Superior temporal gyrus (tissue), 1 donor: ENCODE measurements around the gene OR13C5.
"Not testable (repeated sequence)": the region's sequence is repeated elsewhere in the genome, so short reads cannot be mapped to it uniquely, and the experiment has no call there.

ENCODE experiments used
- DNase-seq: peaks from one replicate; pipeline ENCODE4 v3.0.0-alpha.2; 2016; ENCODE audit errors: extremely low spot score

The OR13C5 gene, protein sequence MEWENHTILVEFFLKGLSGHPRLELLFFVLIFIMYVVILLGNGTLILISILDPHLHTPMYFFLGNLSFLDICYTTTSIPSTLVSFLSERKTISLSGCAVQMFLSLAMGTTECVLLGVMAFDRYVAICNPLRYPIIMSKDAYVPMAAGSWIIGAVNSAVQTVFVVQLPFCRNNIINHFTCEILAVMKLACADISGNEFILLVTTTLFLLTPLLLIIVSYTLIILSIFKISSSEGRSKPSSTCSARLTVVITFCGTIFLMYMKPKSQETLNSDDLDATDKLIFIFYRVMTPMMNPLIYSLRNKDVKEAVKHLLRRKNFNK

DNA sequence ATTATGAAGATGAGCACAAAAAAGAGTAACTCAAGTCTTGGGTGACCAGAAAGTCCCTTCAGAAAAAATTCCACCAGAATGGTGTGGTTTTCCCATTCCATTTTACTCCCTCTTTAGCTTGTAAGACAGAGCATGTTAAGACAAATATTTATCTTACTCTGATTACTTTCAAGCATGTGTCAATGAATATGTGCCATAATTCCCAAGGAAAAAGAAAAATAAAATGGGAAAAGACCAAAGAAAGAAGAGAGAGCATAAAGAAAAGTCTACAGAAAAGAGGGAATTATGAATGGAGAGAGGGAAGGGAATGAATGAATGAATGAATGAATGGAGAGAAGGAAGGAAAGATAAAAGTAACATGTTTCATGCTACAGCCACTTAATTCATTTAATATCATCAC, at the start of gene OR13C5:
Gene OR13C5, minus strand, starts transcription at position 101 of the 400 bp plus-strand sequence. Its CDS starts 0 bp downstream, at position 101.
- DNase-seq = not testable (repeated sequence)

DNA sequence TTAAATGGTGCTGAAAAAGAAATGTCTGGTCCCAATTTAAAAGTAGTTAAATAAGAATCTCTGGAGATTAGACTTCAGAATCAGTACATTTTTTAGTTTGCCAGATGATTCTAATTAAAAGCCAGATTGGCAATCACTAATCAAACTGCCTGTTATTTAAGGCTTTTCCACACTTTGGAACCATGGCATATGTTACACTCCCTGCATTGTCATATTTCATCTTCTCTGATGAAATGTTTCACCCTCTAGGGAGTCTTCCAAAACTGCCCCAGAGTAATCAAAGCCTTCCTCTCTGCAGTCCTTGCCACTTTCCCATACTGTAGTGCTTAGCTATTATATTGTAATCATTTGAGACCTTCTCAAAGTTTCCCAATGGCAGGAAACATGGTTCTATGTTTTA, 36.2 kb upstream of the OR13C5 start:
- no peak for DNase-seq

DNA sequence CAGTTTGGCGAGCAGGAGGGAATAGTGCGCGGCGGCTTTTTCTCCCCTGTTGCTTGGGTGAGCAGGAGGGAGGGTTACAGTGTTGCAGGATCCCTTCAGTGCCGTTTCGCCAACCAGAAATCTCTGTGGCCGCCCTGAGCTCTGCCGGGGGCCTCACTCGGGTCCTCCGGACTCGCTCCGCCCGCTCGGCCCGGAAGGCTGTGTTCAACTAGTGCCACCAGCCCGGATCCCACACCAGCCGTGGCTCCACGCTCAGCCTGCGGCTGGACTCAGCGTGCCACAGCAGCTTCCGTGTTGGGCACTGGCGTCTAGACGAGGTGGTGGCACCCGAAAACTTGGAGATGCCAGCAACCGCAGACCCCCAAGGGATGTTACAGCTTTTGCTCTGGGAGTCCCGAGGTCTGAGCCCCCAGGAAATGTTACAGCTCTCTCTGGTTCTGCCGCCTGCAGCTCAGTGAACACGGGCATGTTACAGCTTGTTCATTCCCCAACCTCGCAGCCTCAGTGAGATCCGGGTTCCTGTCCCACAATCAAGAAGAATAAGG, 34.8 kb upstream of the OR13C5 start:
- no peak for DNase-seq

DNA sequence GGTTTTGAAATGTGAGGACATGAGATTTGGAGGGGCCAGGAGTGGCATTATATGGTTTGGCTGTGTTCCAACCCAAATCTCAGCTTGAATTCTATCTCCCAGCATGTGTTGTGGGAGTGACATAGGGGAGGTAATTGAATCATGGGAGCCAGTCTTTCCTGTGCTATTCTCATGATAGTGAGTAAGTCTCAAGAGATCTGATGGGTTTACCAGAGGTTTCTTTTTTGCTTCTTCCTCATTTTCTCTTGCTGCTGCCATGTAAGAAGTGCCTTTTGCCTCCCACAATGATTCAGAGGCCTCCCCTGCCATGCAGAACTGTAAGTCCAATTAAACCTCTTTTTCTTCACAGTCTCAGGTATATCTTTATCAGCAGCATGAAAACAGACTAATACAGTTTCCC, 26.8 kb upstream of the OR13C5 start:
- not testable (repeated sequence) for DNase-seq

DNA sequence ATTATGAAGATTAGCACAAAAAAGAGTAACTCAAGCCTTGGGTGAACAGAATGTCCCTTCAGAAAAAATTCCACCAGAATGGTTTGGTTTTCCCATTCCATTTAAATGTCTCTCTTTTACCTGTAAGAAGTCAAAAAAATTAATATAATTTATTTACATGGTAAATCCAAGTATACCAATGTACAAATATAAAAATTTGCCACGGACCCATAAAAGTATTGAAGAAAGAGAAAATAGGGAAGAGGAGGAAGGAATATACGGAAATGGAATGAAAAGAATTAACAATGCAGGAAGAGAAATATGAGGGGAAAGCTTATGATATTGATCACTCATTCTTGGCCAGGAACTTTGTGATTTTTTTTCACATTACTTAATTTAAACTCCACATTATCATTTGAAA, 18.9 kb upstream of the OR13C5 start, which contains the start of gene OR13C9:
Gene OR13C9, minus strand, starts transcription at position 101 of the 400 bp plus-strand sequence. Its CDS starts 0 bp downstream, at position 101.
- DNase-seq = no peak

DNA sequence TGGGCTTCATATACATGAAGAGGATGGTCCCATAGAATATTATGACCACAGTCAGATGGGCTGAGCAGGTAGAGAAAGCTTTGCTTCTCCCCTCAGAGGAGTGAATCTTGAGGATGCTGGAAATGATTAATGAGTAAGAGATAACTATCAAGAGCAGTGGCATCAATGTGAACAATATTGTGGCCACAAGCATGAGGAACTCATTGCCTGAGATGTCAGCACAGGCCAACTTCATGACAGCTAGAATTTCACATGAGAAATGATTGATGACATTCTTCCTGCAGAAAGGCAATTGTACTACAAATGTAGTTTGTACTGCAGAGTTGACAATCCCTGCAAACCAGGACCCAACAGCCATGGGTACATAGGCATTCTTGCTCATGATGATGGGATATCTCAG, 18.2 kb upstream of the OR13C5 start:
- no peak for DNase-seq

DNA sequence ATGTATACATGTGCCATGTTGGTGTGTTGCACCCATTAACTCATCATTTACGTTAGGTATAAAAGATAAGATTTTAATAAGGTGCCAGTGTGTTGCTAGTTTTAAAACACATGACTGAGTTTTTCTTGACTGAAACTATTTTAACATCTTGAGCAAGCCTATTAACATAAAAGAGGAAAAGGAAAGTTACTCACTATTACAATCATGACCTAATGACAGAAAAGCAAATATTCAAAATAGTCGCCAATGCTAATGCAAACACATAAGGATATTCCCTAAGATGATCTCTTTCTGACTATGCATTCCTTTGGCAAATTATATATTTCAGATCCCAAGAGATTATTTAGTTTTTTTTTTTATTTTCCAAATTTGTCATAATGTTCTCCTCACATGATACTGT, 12.0 kb upstream of the OR13C5 start:
- DNase-seq = no peak

DNA sequence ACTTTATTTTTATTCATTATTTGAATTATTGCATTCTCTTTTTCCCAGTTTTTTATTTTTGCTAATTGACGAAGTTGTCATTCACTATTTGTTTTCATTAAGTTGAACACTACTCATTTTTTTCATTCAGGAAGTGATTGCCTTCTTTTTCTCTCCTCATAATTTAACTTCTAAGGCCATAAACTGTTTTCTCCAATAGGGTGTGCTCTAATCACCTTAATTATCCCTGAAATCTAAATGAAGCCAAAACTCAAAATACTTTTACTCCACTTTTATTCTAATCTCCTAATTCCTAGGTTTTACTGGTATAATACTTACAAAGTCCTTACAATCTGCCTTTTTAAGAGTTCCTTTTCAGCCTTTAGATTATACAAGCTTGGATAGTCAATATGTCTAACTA, 9.1 kb upstream of the OR13C5 start:
- DNase-seq = no peak

DNA sequence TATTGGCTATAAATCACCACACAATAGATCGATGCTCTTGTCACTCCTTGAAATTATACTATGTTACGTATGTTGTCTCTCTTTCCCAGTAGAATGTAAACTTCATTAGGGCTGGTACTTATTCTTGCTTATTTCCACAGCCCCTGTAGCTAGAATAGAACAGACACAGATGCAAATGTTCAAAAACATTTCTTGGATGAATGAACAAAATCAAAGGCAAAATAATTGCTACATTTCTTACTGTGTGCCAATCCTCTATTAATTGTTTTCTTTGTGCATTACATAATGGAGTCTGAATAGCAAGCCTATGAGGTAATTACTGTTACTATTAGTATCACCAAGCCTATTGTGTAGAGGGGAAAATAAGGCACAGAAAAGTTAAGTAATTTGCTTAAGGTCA, 6.9 kb upstream of the OR13C5 start:
- no peak for DNase-seq

DNA sequence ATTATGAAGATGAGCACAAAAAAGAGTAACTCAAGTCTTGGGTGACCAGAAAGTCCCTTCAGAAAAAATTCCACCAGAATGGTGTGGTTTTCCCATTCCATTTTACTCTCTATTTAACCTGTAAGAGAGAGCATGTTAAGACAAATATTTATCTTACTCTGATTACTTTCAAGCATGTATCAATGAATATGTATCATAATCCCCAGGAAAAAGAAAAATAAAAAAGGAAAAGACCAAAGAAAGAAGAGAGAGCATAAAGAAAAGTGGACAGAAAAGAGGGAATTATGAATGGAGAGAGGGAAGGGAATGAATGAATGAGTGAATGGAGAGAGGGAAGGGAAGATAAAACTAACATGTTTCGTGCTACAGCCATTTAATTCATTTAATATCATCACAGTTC, 6.3 kb upstream of the OR13C5 start, which contains the start of gene OR13C2:
Gene OR13C2, minus strand, starts transcription at position 101 of the 400 bp plus-strand sequence. Its CDS starts 0 bp downstream, at position 101.
- not testable (repeated sequence) for DNase-seq

DNA sequence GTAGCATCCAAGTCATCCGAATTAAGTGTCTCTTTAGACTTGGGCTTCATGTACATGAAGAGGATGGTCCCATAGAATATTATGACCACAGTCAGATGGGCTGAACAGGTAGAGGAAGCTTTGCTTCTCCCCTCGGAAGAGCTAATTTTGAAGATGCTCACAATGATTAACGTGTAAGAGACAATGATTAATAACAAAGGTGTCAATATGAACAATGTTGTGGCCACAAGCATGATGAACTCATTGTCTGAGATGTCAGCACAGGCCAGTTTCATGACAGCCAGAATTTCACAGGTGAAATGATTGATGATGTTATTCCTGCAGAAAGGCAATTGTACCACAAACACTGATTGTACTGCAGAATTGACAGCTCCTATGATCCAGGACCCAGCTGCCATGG, 5.6 kb upstream of the OR13C5 start:
- DNase-seq = no peak

DNA sequence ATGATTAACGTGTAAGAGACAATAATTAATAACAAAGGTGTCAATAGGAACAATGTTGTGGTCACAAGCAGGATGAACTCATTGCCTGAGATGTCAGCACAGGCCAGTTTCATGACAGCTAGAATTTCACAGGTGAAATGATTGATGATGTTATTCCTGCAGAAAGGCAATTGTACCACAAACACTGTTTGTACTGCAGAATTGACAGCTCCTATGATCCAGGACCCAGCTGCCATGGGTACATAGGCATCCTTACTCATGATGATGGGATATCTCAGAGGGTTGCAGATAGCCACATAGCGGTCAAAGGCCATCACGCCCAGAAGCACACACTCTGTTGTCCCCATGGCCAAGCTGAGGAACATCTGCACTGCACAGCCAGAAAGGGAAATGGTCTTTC, 464 bp downstream of the OR13C5 start:
- DNase-seq = not testable (repeated sequence)

DNA sequence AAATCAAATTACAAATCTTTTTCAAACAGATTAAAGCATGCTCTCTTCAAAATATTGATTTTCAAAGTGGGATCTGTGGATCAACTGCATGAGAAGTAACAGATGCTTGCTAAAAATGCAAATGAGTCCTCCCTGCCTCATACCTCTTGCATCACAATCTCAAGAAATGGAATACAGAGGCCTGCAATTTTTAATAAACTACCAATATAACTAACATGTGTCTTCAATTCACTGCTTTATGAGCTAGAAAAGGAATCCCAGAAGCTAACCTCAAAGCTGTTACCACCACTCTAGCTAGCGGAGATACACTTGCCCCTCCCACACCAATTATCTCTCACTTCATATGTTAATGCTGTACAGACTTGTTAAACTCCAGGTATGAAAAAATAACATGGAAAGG, 9.6 kb downstream of the OR13C5 start:
- no peak for DNase-seq

DNA sequence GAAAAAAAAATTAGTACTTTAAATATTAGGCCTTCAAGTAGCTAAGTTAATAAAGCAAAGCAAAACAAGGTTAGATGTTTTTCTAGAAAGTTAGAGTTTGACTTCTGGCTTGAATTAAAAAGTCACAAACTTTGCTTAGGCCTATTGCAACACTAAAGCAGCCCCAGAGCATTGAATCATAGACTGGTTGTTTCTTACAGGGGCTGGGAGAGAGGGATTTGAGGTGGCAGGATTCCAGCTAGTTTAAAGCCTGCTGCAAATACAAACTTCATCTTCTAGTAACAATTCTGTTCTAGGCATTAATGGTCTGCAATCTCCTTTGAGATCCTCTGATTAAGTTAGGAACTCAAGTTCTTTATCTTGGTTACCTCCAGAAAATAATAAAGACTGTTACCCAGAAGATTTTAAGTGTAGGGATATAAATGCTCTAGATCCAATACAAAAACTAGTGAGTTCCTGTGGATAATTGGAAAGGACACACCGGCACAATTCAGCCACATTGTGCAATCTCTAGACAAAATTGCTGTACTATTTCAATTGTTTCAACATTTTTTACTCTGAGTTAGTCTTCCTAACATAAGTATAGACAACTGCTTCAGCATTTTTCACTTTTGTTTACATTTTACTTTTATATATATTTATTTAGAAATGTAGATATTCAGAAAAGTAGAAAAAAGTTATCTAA, 12.6 kb downstream of the OR13C5 start:
- no peak for DNase-seq

DNA sequence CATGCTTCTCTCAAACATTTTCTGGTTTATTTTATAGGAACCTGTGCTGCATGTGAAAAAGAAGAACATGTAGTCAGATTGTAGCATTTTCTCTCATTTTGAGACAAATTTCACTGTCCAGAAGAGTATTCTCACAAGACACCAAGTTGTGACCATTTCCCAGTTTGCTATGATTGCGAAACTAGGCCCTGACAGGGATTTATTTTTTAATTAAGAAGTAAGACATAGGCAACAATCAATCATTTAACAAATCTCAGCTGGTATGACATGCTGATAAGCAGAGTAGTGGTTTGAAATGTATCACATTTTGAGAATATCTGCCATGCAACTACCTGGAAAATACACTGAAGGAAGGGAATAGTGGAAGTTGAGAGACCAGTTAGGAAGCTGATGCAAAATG, 18.7 kb downstream of the OR13C5 start:
- DNase-seq = no peak

DNA sequence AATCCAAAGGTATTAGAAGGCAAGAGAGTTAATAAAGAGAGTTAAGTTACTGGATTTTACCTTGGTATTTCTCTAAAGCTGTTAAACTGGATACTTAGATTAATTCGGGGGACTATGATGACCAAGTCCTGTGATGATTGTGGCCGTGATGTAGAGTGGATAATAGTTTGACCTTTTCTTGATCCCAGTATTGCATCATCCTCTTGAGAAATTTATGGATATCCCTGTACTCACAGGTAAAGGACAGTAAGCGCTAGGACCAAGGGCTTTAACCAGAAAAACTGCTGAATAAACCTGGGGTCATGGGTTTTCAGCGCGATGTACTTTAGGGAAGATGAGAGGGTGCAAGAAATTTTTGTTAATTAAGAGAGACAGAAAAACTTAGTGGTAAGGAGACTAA, 21.9 kb downstream of the OR13C5 start:
- DNase-seq = no peak

DNA sequence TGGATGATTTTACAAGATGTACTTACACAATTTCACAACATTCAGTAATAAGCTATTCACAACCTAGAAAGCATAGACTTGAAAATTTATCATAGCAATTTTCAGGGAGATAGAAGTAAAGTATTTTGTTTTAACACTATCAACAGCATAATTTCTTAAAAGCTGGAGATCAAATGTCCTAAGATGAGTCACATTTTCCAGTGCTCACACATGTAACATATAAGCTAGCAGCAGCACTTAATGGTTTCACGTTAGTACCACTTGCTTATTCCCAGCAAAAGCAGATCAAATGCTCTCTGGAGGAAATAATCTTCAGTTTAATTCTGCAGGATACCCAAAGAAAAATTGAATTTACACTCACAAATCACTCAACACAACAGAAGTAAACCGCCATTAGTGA, 23.8 kb downstream of the OR13C5 start:
- DNase-seq = no peak

DNA sequence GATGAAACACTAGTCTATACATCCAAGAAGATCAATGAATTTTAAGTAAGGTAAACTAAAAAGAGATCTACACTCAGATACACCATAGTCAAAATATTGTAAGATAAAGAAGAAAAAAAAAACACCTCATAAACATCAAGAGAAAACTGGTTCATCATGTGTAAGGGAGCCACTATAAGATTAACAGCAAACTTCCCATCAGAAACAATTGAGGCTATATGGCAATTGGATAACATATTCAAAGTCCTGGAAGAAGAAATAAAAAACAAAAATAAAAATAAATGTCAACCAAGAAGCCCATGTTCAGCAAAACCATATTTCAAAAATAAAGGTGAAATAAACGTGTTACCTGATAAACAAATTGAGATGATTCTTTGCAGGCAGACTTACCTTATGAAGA, 26.6 kb downstream of the OR13C5 start:
- DNase-seq = no peak

DNA sequence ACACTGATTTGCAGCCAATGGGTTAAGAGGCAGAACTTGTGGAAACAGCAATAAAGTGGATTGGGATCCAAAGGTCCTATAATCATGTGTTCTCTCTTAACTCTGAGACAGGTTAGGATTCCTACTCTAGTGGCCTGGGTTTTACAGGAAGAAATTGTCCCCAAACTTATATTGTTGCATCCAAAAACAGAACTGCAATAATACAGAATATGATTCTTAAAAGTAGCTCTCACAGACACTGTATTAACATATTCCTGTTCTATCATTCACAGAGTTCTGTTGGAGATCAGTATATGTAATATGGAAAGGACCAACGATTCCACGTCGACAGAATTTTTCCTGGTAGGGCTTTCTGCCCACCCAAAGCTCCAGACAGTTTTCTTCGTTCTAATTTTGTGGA, 30.3 kb downstream of the OR13C5 start, which contains the start of gene OR13C8:
Gene OR13C8, plus strand, starts transcription at position 301 of the 400 bp plus-strand sequence. Its CDS starts 0 bp downstream, at position 301.
- no peak for DNase-seq

DNA sequence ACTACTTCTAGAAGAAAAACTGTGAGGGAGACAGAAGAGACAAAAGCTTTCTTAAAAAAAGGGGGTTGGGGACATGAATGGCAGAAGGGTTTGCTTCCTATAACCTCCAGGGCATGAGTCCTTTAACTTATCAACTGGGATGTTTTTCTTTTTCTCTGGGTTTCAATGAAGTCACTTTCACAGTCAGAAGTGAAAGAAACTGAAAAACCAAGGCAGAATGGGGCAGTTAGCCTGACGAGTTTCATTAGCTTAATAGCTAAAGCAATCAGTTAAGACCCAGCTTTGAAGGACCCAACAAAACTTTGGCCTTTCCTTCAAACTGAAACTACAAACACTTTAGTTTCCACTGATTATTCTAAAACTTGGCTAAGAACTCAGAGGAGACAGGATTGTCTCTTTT, 34.9 kb downstream of the OR13C5 start:
- DNase-seq = no peak

DNA sequence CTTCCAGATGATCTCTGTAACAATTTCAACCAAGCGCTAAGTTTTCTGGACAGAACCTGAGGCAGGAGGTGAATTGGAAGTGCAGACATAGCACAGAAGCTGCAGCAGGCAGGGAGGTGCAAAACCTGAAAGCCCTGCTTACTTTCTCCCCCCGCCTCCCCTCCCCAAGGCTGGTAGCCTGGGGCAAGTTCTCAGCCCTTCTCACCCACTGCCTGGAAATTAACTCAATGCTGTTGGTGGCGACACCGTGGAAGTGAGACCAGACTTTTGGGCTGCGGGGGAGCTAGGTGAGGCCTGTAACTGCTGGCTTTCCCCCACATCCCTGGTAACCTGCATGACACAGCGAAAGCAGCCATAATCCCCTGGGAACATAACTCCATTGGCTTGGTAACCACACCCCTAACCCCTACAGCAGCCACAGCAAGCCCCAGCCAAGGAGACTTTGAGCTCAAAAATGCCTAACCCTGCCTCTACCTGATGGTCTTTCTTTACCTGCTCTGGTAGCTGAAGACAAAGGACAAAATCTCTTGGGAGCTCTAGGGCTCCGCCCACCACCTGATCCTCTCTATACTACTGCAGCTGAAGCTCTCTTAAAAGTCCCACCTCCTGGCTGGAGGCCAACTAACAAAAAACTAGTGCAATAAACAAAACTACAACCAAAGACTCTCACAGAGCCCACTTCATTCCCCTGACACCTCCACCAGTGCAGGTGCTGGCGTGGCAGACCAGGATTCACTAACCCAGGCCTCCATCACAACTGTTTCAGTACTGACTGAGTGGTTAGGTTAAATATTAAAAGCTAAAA, 42.2 kb downstream of the OR13C5 start:
- no peak for DNase-seq

DNA sequence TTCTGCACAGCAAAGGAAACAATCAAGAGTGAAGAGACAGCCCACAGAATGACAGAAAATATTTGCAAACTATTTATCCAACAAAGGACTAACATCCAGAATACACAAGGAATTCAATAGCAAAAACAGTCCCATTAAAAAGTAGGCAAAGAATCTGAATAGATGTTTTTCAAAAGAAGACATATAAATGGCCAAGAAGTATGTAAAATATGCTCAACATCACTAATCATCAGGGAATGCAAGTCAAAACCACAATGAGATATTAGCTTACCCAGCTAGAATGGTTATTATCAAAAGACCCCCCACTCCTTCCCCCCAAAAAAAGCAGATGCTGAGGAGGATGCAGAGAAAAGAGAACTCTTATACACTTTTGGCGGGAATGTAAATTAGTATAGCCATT, 43.7 kb downstream of the OR13C5 start:
- DNase-seq = no peak
